Heart right ventricle (tissue), 16 donors: ENCODE data around the gene MAGI3. TPM values are rescaled to one million over a fixed set of nuclear protein-coding genes. Genes with fewer than 3 reads are reported as not detected.

Source experiments
- ATAC-seq, 8 donors: fragments of 200-7000 bp; cut with Tn5 transposase; one replicate each; pipeline ENCODE4 v1.9.1; 2020; ENCODE audit warnings: mild to moderate bottlenecking in 8 of 8, moderate library complexity in 8 of 8, moderate number of reproducible peaks in 1 of 8
- DNase-seq, 2 donors: peaks; one replicate each; pipeline ENCODE4 v3.0.0-alpha.2; 2020
- H3K27ac ChIP-seq, 10 donors: fragments of 200-600 bp; sonication (generic) in 2 of 10; one replicate each; pipeline versions ENCODE4 v1.5.0 to v1.8.0; 2020 to 2022; ENCODE audit warnings: mild to moderate bottlenecking in 3 of 10
- H3K27me3 ChIP-seq, 7 donors: fragments of 200-600 bp; one replicate each; pipeline ENCODE4 v1.8.0; 2021 to 2022; ENCODE audit warnings: mild to moderate bottlenecking in 2 of 7
- H3K36me3 ChIP-seq, 9 donors: fragments of 200-600 bp; sonication (generic) in 1 of 9; one replicate each; pipeline versions ENCODE4 v1.5.0 to v1.8.0; 2020 to 2022; ENCODE audit warnings: mild to moderate bottlenecking in 2 of 9
- H3K4me1 ChIP-seq, 9 donors: fragments of 200-600 bp; sonication (generic) in 1 of 9; one replicate each; pipeline versions ENCODE4 v1.5.0 to v1.8.0; 2020 to 2022; ENCODE audit warnings: mild to moderate bottlenecking in 4 of 9
- H3K4me3 ChIP-seq, 10 donors: fragments of 200-600 bp; sonication (generic) in 2 of 10; one replicate each; pipeline versions ENCODE4 v1.5.0 to v1.8.0; 2020 to 2022; ENCODE audit warnings: mild to moderate bottlenecking in 7 of 10, moderate library complexity in 2 of 10
- H3K9me3 ChIP-seq, 11 donors: fragments of 200-600 bp in 10 of 11; sonication (generic) in 2 of 11; one replicate each; pipeline versions ENCODE4 v1.5.0 to v1.8.0; 2013 to 2022; ENCODE audit warnings: mild to moderate bottlenecking in 2 of 11, control low read depth in 1 of 11, moderate library complexity in 1 of 11
- WGBS, 2 donors: extraction: QIAGEN DNeasy Blood & Tissue Kit; methylation state at CpG; one replicate each; pipeline ENCODE4 v1.1.7; 2013; ENCODE audit warnings: inconsistent platforms in 1 of 2; 5-methylcytosine and 5-hydroxymethylcytosine counted together
- intact Hi-C, 10 donors: fragments of 100-400 bp; cut with DNase I; formaldehyde crosslinking; loops; one replicate each; pipeline versions ENCODE4 v1.11.1 to v1.14.2; 2022
- polyA plus RNA-seq, 2 donors: library from polyadenylated mRNA; stranded (reverse); fragments of 200-250 nt; gene quantifications; one replicate each; pipeline ENCODE4 v1.2.3, GENCODE V29; 2013
- total RNA-seq, 10 donors: library from RNA; stranded (reverse); fragmentation: NEBNext Ultra II Directional in 3 of 10; extraction: Animal tissue kit (Norgen Biotek cat#: 25700) in 3 of 10; gene quantifications; one replicate each; pipeline versions ENCODE4 v1.2.1 to v1.2.4, GENCODE V29; 2021 to 2023
- TF ChIP-seq, protein P1 (sequence below), 9 donors: fragments of 200-600 bp; sonication (generic) in 2 of 9; IDR thresholded peaks; one replicate each; pipeline versions ENCODE4 v1.5.0 to v1.8.0; 2021 to 2022; ENCODE audit warnings: antibody characterized with exemption in 9 of 9, mild to moderate bottlenecking in 5 of 9, moderate library complexity in 1 of 9
- donor health status: Arrhythmogenic right ventricular cardiomyopathy.
- donor health status: ischemic (EF 13 %, LVEDD 7.1; RV severe dilation, severe dysfunction).
- donor health status: healthy with polysubstance abuse.
- donor health status: DM: no; HTN: yes; CAD: no.
- donor health status: DM: no; HTN: no; CAD: no.
- donor health status: ischemic (EF 25% LVEDD 6.9; RV normal size, moderate dysfunction).
- donor health status: ischemic (EF 25% LVEDD 5.7; RV mildly dilated, moderate dysfunction).
- donor health status: healthy.
- donor health status: DM: yes; HTN: yes; CAD: no.
- donor health status: Ischemic cardiomyopathy.
- donor health status: ischemic (EF 35%, LVEDD 5.7; RV mildly dilated, moderate dysfunction).
- donor health status: nonischemic (EF 11% LVEDD 7.7; RV severe dilation, severe dysfunction).
- donor health status: DM: yes; HTN: yes; CAD: no.
- donor health status: PGD.
- donor health status: ischemic (EF 29% LVEDD 5.4; RV normal size, mild dysfunction).
- donor health status: nonischemic (EF 23%, LVEDD 6.1; RV moderate dilation, normal function).

The MAGI3 gene
- total and polyA plus RNA-seq, 12 donors = 2.2 to 9.4 (median 7.5) TPM

DNA sequence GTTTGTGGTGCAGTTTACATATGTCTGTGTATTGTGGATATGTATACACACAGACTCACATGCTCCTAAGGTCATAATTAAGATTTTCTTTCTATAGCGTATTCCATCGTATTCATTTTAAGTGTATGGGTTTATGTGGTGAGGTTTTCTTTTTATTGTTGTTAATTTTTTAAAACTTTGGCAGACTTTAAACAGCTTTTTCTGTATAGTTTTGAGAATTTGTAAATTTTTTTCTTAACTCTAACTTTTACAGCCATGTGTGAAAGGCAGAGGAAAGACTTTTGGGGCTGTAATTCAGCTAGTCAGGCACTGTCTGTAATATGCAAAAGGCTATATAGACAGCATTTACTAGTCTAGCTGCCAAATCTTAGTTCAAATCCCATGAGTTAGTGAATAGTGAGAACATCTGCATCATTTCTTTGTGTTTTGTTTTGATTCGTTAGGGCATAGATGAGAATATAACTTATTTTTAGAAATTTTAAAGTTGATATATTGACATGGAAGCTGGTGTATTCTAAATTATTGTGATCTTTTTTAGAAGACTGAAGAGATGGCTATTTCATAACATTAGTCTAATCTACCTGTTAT is 2.3 kb downstream of the MAGI3 start:
- H3K9me3 ChIP-seq = peaks cover 0 to 6% (median 0%) of the 10 kb centered on the region in 11 donors
- WGBS, 2 donors = 50 to 62% methylated on average over 3 of the region's 3 CpGs
- peak overlapping the region in 7 of 10 donors; percentile 90 to 97 (median 94) for H3K4me3 ChIP-seq
- intact Hi-C loops = loop anchor here in 4 of 10 donors (5.0 to 10.0 kb wide), 3 partner anchors 248 to 282 kb away; no protein-coding TSS in a partner anchor
- peaks cover 0 to 47% (median 39%) of the 10 kb centered on the region in 9 donors for H3K4me1 ChIP-seq
- no peak for ATAC-seq
- H3K27me3 ChIP-seq = peaks cover 0 to 52% (median 0%) of the 10 kb centered on the region in 7 donors
- H3K36me3 ChIP-seq = no peaks in the 10 kb centered on the region
- TF ChIP-seq, protein P1, sequence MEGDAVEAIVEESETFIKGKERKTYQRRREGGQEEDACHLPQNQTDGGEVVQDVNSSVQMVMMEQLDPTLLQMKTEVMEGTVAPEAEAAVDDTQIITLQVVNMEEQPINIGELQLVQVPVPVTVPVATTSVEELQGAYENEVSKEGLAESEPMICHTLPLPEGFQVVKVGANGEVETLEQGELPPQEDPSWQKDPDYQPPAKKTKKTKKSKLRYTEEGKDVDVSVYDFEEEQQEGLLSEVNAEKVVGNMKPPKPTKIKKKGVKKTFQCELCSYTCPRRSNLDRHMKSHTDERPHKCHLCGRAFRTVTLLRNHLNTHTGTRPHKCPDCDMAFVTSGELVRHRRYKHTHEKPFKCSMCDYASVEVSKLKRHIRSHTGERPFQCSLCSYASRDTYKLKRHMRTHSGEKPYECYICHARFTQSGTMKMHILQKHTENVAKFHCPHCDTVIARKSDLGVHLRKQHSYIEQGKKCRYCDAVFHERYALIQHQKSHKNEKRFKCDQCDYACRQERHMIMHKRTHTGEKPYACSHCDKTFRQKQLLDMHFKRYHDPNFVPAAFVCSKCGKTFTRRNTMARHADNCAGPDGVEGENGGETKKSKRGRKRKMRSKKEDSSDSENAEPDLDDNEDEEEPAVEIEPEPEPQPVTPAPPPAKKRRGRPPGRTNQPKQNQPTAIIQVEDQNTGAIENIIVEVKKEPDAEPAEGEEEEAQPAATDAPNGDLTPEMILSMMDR (IDR thresholded peaks at IDR 0.05) = no peak
- no peak for DNase-seq
- no peak overlapping the region for H3K27ac ChIP-seq

DNA sequence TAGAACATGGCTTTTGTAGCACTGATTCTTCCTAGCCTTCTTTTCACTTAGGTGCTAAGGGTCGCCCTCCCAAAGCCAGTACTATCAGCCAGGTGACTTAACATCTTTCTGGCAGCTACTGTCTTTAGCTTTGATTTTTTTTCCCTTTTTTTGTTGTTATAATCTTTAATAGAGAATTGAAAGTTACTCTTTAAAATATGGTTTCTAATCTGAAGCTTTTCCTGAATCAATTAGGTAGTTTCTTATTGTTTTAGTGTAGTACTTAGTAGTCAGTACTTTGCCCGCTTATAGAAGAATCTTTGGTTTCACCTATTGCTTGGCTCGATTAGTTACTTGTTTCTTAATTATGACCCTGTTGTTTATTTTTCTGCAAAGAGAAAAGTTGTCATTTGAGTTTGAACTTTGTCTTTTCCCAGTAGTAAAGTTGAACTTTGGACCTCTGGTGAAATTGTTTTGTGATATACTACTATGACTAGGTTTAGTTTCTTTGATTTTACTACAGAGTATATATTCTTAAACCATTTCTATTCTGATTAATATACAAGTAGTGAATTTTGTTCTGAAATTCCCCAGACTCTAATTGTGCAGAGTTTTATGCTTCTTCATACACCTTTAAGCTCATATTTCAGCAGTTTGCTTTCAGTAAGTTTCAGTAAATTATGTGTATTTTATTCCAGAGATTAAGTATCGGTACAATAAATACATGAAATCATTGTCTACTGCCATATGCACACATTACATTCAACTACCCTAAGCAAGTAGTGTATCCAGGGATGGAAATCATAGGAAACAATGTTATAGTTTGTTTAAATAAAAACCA is 3.9 kb downstream of the MAGI3 start:
- DNase-seq (no peak), ATAC-seq (no peak)
- TF ChIP-seq, protein P1 (IDR thresholded peaks at IDR 0.05) = no peak
- Histone ChIP-seq H3K4me1 (peaks cover 0 to 43% (median 34%) of the 10 kb centered on the region in 9 donors), H3K27me3 (peaks cover 0 to 45% (median 0%) of the 10 kb centered on the region in 7 donors), H3K27ac (no peak overlapping the region), H3K9me3 (no peaks in the 10 kb centered on the region), H3K36me3 (no peaks in the 10 kb centered on the region), H3K4me3 (no peak overlapping the region)
- intact Hi-C loops = loop anchor here in 4 of 10 donors (5.0 to 10.0 kb wide), 3 partner anchors 249 to 281 kb away; no protein-coding TSS in a partner anchor
- WGBS, 2 donors = 93% methylated on average over 4 of the region's 4 CpGs

GRCh38 chr1:113394863-113395259 is 4.5 kb downstream of the MAGI3 start:
- TF ChIP-seq, protein P1 (IDR thresholded peaks at IDR 0.05) = no peak
- 80 to 83% methylated on average over 1 of the region's 1 CpG for WGBS, 2 donors

GRCh38 chr1:113396102-113396501 is 5.8 kb downstream of the MAGI3 start:
- DNase-seq = no peak
- intact Hi-C loops = loop anchor here in 4 of 10 donors (10.0 kb wide), 2 partner anchors 251 to 279 kb away; no protein-coding TSS in a partner anchor
- Histone ChIP-seq H3K27me3 (peaks cover 0 to 46% (median 0%) of the 10 kb centered on the region in 7 donors), H3K4me1 (peaks cover 0 to 46% (median 37%) of the 10 kb centered on the region in 9 donors), H3K36me3 (no peaks in the 10 kb centered on the region), H3K9me3 (no peaks in the 10 kb centered on the region), H3K27ac (no peak overlapping the region), H3K4me3 (no peak overlapping the region)
- no peak for ATAC-seq
- 88 to 91% methylated on average over 2 of the region's 2 CpGs for WGBS, 2 donors
- TF ChIP-seq, protein P1 (IDR thresholded peaks at IDR 0.05) = no peak

More at GRCh38 chr1:113394863-113395259, 4.5 kb downstream of the MAGI3 start:
- H3K4me3 ChIP-seq = no peak overlapping the region
- intact Hi-C loops = loop anchor here in 4 of 10 donors (5.0 to 10.0 kb wide), 3 partner anchors 250 to 280 kb away; no protein-coding TSS in a partner anchor
- peaks cover 0 to 43% (median 0%) of the 10 kb centered on the region in 7 donors for H3K27me3 ChIP-seq
- ATAC-seq (no peak), DNase-seq (no peak)
- no peaks in the 10 kb centered on the region for H3K9me3 ChIP-seq
- H3K27ac ChIP-seq = no peak overlapping the region
- peaks cover 0 to 40% (median 30%) of the 10 kb centered on the region in 9 donors for H3K4me1 ChIP-seq
- no peaks in the 10 kb centered on the region for H3K36me3 ChIP-seq
